Epithelial cell of prostate (primary cell): ENCODE data around the gene STK32B.

ENCODE experiments used
- DNase-seq: peaks from one replicate; pipeline ENCODE4 v3.0.0-alpha.2; 2011; ENCODE audit warnings: low read depth, low spot score
- H3K27ac ChIP-seq: fragments of 450-650 bp; 2 replicates; pipeline ENCODE4 v1.5.1; 2017; ENCODE audit warnings: mild to moderate bottlenecking

The STK32B gene

DNA sequence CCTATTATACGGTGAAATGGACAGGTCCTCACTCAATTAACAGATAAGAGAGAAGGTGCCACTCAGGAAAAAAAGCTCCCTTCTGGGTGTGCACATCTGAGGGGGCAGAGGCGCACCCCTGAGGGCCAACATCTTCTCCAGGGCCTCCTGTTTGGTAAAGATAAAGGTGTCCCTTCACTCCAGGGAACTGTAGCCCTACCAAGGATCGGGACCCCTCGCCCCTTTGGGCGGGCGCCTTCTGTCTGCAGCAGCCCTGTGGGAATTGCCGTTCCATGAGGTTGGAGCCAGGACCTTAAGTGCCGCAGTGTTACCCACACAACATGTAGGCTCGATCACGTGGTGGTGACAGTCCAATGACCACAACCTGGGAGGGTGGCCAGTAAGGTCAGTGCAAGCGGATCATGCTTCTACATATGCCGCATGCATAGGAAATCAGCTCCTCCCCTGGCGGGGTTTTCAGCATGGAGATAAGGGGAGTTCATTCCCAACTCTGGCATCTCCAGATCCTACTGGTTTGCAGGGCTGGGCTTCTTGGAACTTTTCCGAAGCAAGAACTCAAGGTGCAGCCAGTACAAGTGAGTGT is 403.8 kb downstream of the STK32B start:
- H3K27ac ChIP-seq: no peak overlapping the region
- no peak for DNase-seq

- DNase-seq: no peak
- H3K27ac ChIP-seq: no peak overlapping the region
Observed at GRCh38 chr4:5456296-5456845, 405.1 kb downstream of the STK32B start.

- no peak overlapping the region for H3K27ac ChIP-seq
- DNase-seq: no peak
Observed at GRCh38 chr4:5458676-5459075, 407.4 kb downstream of the STK32B start.

DNA sequence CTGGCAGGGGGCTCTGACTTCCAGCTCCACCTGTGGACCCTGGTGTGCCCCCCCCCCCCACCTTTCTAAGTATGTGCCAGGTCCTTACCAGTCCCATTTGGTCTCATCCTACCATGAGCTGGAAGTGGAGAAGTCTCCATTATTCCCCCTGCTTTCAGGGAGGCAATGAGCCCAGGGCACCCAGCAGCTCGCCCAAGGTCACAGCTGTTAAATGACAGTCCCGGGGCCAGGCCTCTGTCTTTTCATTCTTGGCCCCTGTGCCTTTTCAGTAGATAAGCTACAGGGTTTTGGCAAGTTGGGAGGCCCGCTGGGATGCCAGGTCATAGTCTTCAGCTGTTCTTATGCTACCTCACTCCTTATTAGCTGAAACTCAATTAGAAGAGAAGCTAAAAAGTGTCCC is 408.0 kb downstream of the STK32B start:
- no peak for DNase-seq
- no peak overlapping the region for H3K27ac ChIP-seq

DNA sequence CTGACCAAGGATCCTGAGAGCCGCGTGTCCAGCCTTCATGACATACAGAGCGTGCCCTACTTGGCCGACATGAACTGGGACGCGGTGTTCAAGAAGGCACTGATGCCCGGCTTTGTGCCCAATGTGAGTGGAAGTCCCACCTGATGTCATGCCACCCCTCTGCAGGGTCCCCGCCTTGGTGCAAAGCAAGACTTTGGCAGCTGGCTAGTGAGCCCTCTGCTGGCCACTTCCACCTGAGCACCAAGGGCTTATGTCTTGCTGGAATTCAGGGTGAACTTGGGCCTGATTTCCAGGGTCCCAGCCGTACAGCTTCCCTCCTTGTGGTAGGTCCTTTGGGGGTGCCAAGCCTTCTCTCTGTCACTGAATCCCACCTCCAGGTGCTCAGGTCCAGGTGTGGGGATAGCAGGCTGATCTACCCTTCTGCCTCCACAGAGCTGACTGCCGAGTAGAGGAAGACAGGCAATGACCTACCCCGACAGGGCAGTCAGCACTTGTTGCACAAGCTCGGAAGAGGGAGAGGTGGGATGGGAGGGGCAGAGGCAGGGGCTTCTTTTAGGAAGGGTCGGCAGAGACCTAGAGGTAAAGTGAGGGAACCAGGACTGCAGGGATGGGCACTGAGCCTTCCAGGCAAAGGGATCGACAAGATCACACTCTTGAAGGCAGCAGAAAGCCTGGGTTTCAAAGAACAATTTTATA is 409.0 kb downstream of the STK32B start:
- DNase-seq: no peak
- H3K27ac ChIP-seq: no peak overlapping the region

GRCh38 chr4:5461477-5461876 is 410.2 kb downstream of the STK32B start:
- H3K27ac ChIP-seq: no peak overlapping the region
- DNase-seq: no peak

DNA sequence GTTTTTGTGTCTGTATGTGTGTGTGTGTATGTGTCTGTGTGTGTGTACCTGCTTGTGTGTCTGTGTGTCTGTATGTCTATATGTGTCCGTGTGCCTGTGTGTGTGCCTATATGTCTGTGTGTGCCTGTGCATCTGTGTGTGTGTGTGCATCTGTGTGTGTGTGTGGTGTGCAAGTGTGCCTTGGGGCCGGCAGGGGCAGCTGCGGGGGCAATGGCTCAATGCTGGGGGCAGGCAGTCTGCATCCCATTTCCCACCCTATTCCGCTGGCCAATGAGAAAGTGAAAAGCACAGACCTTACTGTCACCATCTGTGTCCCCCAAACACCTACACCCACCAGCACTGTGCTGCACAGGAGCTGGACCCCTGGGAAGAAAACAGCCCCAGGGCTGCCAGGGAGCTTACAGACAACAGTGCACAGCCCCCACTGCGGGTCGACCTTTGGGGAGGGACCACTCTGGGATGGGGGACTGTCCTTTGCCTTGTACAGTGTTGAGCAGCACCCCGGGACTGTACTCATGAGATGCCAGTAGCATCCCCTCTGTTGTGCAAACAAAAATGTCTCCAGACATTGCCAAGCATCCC is 411.1 kb downstream of the STK32B start:
- no peak overlapping the region for H3K27ac ChIP-seq
- no peak for DNase-seq

GRCh38 chr4:5462896-5463295 is 411.6 kb downstream of the STK32B start:
- DNase-seq: no peak
- no peak overlapping the region for H3K27ac ChIP-seq

DNA sequence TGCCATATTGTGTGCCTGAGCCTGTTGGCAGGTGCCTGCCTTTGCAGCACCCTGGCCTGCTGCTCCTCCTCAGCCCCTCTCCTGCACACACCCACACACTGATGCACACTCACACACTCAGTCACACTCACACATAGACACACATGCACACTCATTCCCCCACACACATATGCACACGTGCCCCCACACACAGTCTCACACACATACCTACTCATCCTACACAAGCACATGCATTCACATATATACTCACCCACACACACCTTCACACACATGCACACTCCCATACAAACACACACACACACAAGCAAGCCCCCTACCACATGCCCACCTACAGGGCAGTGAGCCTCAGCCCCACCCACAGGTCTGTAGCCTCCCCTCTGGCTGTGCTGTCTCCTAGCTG is 412.1 kb downstream of the STK32B start:
- DNase-seq: no peak
- H3K27ac ChIP-seq: no peak overlapping the region

DNA sequence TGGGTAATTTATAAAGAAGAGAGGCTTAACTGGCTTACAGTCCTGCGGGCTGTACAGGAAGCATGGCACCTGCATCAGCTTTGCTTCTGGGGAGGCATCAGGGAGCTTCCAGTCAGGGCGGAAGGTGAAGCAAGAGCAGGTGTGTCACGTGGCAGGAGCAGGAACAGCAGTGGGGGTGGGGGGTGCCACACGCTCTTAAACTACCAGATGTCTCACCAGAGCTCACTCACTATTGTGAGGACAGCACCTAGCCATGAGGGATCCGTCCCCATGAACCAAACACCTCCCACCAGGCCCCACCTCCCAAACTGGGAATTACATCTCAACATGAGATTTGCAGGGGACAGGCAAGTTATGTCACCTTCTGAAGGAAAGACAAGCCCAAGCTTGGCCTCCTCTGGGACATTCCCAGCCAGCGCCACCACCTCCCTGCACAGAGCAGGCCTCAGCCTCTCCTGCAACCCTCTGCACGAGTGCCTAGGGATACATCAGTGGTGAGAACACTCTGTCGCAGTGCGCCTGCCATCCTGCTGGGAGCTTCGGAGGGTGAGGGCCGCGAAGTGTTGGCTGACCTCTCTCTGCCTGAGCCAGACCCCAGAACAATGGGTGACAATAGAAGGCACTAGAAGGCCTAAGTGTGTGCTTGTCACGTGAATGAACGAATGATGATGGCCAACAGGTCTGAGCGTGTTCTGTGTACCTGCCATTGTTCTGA is 412.8 kb downstream of the STK32B start:
- no peak for DNase-seq
- no peak overlapping the region for H3K27ac ChIP-seq

DNA sequence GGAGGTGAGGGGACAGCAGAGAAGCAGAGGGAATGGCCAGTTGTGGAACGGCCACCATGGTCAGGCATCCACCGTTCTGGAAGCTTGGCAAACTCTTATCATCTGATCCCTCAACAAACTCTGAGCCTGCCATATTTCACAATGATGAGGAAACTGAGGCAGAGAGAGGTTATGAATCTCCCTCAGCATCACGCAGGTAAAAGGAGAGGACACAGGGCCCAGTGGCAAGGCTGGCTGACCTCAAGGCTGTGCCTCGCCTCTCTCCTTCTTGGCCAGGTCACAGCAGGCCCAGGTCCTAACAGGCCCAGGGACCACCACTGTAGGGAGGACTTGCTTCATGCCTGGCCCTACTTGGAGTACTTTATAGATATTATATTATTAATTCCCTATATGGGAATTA is 414.2 kb downstream of the STK32B start:
- no peak for DNase-seq
- H3K27ac ChIP-seq: no peak overlapping the region

DNA sequence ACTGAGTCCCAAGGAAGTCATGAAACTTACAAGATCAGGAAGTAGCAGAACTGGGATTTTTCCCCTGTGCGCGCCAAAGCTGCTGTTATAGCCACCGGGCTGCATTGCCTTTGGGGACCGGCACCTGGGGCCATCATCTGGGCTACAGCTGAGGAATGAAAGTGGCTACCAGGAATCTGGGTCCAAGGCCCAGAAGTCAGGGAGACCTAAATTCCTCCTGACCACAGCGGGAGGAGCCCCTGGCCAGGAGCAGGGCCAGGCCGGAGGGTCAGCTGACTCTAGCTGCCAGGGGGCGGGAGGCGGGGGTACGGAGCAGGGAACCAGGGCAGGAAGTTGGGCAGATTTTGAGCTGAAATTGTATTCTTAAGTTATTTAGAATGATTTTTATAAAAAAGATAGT is 414.7 kb downstream of the STK32B start:
- DNase-seq: no peak
- H3K27ac ChIP-seq: no peak overlapping the region

- H3K27ac ChIP-seq: no peak overlapping the region
- no peak for DNase-seq
Observed at GRCh38 chr4:5467111-5467510, 415.8 kb downstream of the STK32B start.

- DNase-seq: no peak
Observed at GRCh38 chr4:5469151-5469775, 418.0 kb downstream of the STK32B start.

DNA sequence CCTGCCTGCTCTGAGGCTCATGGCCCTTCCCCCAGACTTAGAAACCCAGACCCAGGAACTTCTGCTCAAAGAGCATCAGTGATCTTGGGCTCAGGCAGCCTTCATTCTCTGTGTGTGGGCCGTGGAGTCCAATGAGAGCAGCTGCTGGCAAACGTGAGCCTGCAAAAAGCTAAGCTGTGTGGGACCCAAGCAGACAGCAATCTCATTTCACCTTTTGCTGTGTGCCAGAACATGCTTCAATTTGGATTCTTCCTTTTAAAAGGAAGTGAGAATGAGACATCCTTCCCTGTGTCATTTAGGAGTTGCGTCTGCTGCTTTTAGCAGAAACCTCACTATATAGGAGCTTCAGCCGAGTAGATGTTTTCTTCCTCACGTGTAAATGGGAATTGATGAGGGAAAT is 418.6 kb downstream of the STK32B start:
- no peak overlapping the region for H3K27ac ChIP-seq
- no peak for DNase-seq

More at GRCh38 chr4:5469151-5469775, 418.0 kb downstream of the STK32B start:
- no peak overlapping the region for H3K27ac ChIP-seq

GRCh38 chr4:5470318-5471198 is 419.3 kb downstream of the STK32B start:
- DNase-seq: no peak
- H3K27ac ChIP-seq: no peak overlapping the region

DNA sequence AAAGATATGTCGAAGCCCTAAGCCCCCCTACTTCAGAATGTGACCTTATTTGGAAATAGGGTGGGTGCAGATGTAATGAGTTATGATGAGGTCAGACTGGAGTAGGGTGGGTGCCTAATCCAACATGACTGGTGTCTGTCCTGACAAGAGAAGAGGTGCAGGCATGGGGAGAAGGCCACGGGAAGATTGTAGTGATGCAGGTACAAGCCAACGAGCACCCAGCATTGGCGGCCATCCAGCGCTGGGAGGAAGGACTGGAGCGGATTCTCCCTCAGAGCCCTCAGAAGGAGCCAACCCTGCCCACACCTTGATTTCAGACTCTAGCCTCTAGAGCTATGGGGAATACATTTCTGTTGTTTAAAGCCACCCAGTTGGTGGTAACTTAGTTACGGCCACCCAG is 419.9 kb downstream of the STK32B start:
- DNase-seq: no peak
- no peak overlapping the region for H3K27ac ChIP-seq

DNA sequence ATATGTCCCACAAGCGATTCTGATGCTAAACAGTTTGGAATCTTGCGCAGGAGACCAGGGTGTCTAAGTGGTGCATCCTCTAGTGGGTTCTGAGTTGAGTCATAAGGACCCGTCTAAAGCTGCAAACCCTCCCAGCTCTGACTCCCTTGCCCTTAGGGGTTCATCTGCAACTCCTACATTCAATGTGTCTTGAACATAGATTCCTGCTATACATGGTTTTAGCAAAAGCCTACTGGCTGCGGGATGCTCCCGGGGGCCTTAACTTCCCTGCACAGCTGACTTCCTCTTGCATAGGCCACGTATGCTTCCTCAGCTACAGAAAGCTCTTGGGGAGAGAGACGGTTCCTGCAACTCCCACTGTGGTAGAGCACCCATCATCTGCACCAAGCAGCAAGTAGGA is 420.4 kb downstream of the STK32B start:
- H3K27ac ChIP-seq: no peak overlapping the region
- no peak for DNase-seq

GRCh38 chr4:5472160-5472591 is 420.9 kb downstream of the STK32B start:
- DNase-seq: no peak
- H3K27ac ChIP-seq: no peak overlapping the region

DNA sequence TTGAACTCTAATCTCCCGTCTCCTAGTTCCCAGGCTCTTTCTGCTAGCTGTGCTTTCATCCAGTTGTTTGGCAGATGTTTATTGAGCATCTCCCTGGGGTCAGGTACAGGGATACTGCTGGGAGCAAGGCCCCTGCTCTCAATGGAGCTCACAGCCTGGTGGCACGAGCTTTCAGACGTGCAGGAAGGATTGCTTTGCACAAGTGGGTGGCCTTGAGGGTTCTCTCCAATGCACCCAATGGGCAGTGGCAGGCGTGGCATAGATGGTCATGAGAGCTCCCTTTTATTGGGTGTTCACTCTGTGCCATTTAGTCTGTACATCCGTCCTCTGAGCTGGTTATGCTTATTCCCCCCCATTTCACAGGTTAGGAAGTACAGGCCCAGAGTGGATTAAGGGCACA is 421.8 kb downstream of the STK32B start:
- H3K27ac ChIP-seq: no peak overlapping the region
- DNase-seq: no peak
